H9 (cell line): ENCODE results near the gene CLDN16. TPM values are rescaled to one million over a fixed set of nuclear protein-coding genes. Genes with fewer than 3 reads are reported as not detected.

Experiments used
- DNase-seq: peaks from one replicate; pipeline ENCODE4 v3.0.0-alpha.2; 2017
- H2AFZ ChIP-seq: one replicate; pipeline ENCODE4 v1.6.1; 2013; ENCODE audit warnings: mild to moderate bottlenecking, low read length, control low read depth, moderate library complexity
- H2AK5ac ChIP-seq: 2 replicates; pipeline ENCODE4 v1.6.1; 2013; ENCODE audit warnings: low read length, control low read depth, mixed read lengths; ENCODE audit not compliant: insufficient read length
- H2BK120ac ChIP-seq: one replicate; pipeline ENCODE4 v1.6.1; 2013; ENCODE audit warnings: low read depth, mild to moderate bottlenecking, low read length, control low read depth, inconsistent platforms; ENCODE audit not compliant: poor library complexity, severe bottlenecking
- H2BK12ac ChIP-seq: 2 replicates; pipeline ENCODE4 v1.6.1; 2013; ENCODE audit warnings: low read length, control low read depth, mixed read lengths, low read depth; ENCODE audit not compliant: insufficient read length
- H2BK15ac ChIP-seq: 2 replicates; pipeline ENCODE4 v1.6.1; 2013; ENCODE audit warnings: low read depth, low read length, control low read depth
- H2BK20ac ChIP-seq: one replicate; pipeline ENCODE4 v1.6.1; 2013; ENCODE audit warnings: low read depth, mild to moderate bottlenecking, low read length, control low read depth, inconsistent platforms; ENCODE audit not compliant: poor library complexity, severe bottlenecking
- H2BK5ac ChIP-seq: 2 replicates; pipeline ENCODE4 v1.6.1; 2013; ENCODE audit warnings: low read length, control low read depth, mixed read lengths; ENCODE audit not compliant: insufficient read length
- H3K14ac ChIP-seq: 2 replicates; pipeline ENCODE4 v1.6.1; 2013; ENCODE audit warnings: low read length, control low read depth; ENCODE audit not compliant: insufficient read depth
- H3K18ac ChIP-seq: 2 replicates; pipeline ENCODE4 v1.6.1; 2013; ENCODE audit warnings: low read depth, mild to moderate bottlenecking, mixed read lengths, low read length, control low read depth; ENCODE audit not compliant: insufficient read length
- H3K23ac ChIP-seq: 2 replicates; pipeline ENCODE4 v1.6.1; 2013; ENCODE audit warnings: low read length, control low read depth, mixed read lengths, low read depth; ENCODE audit not compliant: insufficient read length
- H3K23me2 ChIP-seq: 2 replicates; pipeline ENCODE4 v1.6.1; 2013; ENCODE audit warnings: low read depth, mild to moderate bottlenecking, mixed read lengths, low read length, control low read depth; ENCODE audit not compliant: insufficient read length, poor library complexity, severe bottlenecking
- H3K27ac ChIP-seq: 2 replicates; pipeline ENCODE4 v1.5.1; 2013; ENCODE audit warnings: low read length, control low read depth, mixed read lengths, low read depth; ENCODE audit not compliant: insufficient read length
- H3K27me3 ChIP-seq: 2 replicates; pipeline ENCODE4 v1.6.1; 2013; ENCODE audit warnings: low read length, control low read depth, inconsistent platforms; ENCODE audit not compliant: insufficient read depth
- H3K4ac ChIP-seq: 2 replicates; pipeline ENCODE4 v1.6.1; 2013; ENCODE audit warnings: low read depth, mild to moderate bottlenecking, control low read depth, inconsistent platforms, low read length, moderate library complexity
- H3K4me1 ChIP-seq: 2 replicates; pipeline ENCODE4 v1.6.1; 2013; ENCODE audit warnings: low read length, control low read depth, inconsistent platforms; ENCODE audit not compliant: insufficient read depth
- H3K4me2 ChIP-seq: 2 replicates; pipeline ENCODE4 v1.6.1; 2013; ENCODE audit warnings: low read length, control low read depth, mixed read lengths; ENCODE audit not compliant: insufficient read length, insufficient read depth
- H3K56ac ChIP-seq: 2 replicates; pipeline ENCODE4 v1.6.1; 2013; ENCODE audit warnings: low read depth, mild to moderate bottlenecking, mixed read lengths, low read length, control low read depth; ENCODE audit not compliant: insufficient read length
- H3K79me1 ChIP-seq: 2 replicates; pipeline ENCODE4 v1.6.1; 2013; ENCODE audit warnings: low read depth, mild to moderate bottlenecking, moderate library complexity, low read length, control low read depth, inconsistent platforms; ENCODE audit not compliant: insufficient read depth, poor library complexity, severe bottlenecking
- H3K79me2 ChIP-seq: 2 replicates; pipeline ENCODE4 v1.6.1; 2013; ENCODE audit warnings: low read length, control low read depth, inconsistent platforms; ENCODE audit not compliant: insufficient read depth
- H3K9ac ChIP-seq: 2 replicates; pipeline ENCODE4 v1.6.1; 2013; ENCODE audit warnings: low read length, control low read depth, mixed read lengths; ENCODE audit not compliant: insufficient read length; ENCODE audit errors: extremely low read depth
- H3K9me3 ChIP-seq: one replicate; pipeline ENCODE4 v1.6.1; 2013; ENCODE audit warnings: low read depth, low read length, inconsistent platforms; ENCODE audit not compliant: control insufficient read depth
- H3T11ph ChIP-seq: one replicate; pipeline ENCODE4 v1.6.1; 2013; ENCODE audit warnings: mild to moderate bottlenecking, low read length, control low read depth, inconsistent platforms
- H4K20me1 ChIP-seq: one replicate; pipeline ENCODE4 v1.6.1; 2013; ENCODE audit not compliant: control insufficient read depth, insufficient read length, insufficient read depth
- H4K5ac ChIP-seq: 2 replicates; pipeline ENCODE4 v1.6.1; 2013; ENCODE audit warnings: low read depth, mild to moderate bottlenecking, mixed read lengths, low read length, control low read depth; ENCODE audit not compliant: insufficient read length
- H4K8ac ChIP-seq: replicated peaks from 2 replicates; pipeline ENCODE4 v1.6.1; 2013; ENCODE audit warnings: low read length, control low read depth, mixed read lengths, low read depth; ENCODE audit not compliant: insufficient read length
- H4K91ac ChIP-seq: 2 replicates; pipeline ENCODE4 v1.6.1; 2013; ENCODE audit warnings: low read depth, mild to moderate bottlenecking, moderate library complexity, mixed read lengths, low read length, control low read depth; ENCODE audit not compliant: insufficient read length
- H3K27ac Mint-ChIP-seq, 3 experiments: 2 replicates in 2 of 3; 3 replicates in 1 of 3; pipeline ENCODE4 v1.8.0; 2020 to 2021; ENCODE audit warnings: mixed read lengths in 3 of 3, mild to moderate bottlenecking in 1 of 3, moderate library complexity in 1 of 3
- H3K27me3 Mint-ChIP-seq: 2 replicates; pipeline ENCODE4 v1.8.0; 2021; ENCODE audit warnings: low read depth, mild to moderate bottlenecking, moderate library complexity, mixed read lengths
- H3K36me3 Mint-ChIP-seq, 3 experiments: 2 replicates in 2 of 3; 3 replicates in 1 of 3; pipeline ENCODE4 v1.8.0; 2020 to 2021; ENCODE audit warnings: low read depth in 3 of 3, mixed read lengths in 3 of 3; ENCODE audit not compliant: insufficient read depth in 1 of 3
- H3K4me1 Mint-ChIP-seq, 2 experiments: 2 replicates each; pipeline ENCODE4 v1.8.0; 2020; ENCODE audit warnings: mixed read lengths in 2 of 2
- H3K4me3 Mint-ChIP-seq, 2 experiments: 2 replicates in 1 of 2; 3 replicates in 1 of 2; pipeline ENCODE4 v1.8.0; 2020 to 2021; ENCODE audit warnings: mild to moderate bottlenecking in 2 of 2, mixed read lengths in 2 of 2, moderate library complexity in 1 of 2
- H3K9me3 Mint-ChIP-seq, 2 experiments: 2 replicates in 1 of 2; 3 replicates in 1 of 2; pipeline ENCODE4 v1.8.0; 2020; ENCODE audit warnings: mild to moderate bottlenecking in 2 of 2, mixed read lengths in 2 of 2, moderate library complexity in 1 of 2
- WGBS: extraction: QIAGEN DNeasy Blood & Tissue Kit; methylation state at CpG from one replicate; pipeline ENCODE4 v1.1.7; 2013; ENCODE audit warnings: missing lambda C conversion rate, low lambda C conversion rate, mixed read lengths; ENCODE audit not compliant: insufficient read length; ENCODE audit errors: extremely low coverage; 5-methylcytosine and 5-hydroxymethylcytosine counted together
- total RNA-seq: library from RNA; stranded (reverse); gene quantifications from 2 replicates; pipeline ENCODE4 v1.2.1, GENCODE V29; 2021
- TF ChIP-seq, protein P1 (sequence below): fragments of 200-600 bp; sonication (generic); conservative IDR thresholded peaks from 3 replicates; pipeline ENCODE4 v1.8.0; 2021; ENCODE audit warnings: antibody characterized with exemption, mild to moderate bottlenecking

Gene CLDN16
- total RNA-seq, 1 experiment from 2014 or later, result not detected

DNA sequence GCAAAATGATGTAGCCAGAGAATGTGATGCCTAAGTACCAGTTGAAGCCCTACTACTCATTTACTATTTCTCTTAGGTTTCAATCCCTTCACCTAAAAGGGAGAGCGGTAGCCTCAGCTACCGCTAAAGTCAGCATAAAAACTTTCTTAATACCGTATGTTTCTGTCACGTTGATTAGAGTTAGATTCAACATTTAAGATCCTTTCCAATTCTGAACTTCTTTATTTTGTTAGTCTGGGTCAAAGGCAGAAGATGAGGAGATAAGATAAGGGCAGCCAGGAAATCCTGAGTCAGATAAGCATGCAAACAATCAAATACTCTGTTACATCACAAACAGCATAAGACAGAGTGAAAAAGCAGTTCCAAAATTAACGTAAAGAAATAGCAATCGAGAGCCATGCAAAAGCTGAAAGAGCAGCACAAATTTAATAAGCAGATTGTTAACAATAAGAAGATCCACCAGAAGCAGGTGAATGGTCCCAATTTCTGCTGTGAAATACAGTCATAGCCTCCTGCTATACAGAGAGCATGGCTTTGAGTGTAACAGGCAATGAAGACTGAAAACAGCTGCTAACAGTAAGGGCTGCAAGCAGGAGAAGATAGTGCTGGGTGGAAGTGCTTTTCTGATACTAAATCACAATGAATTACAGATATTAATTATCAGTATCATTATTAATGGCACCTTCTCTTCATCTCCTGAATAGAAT is 58.8 kb downstream of the CLDN16 start:
- Histone ChIP-seq H3K4me1 (no peaks in the 10 kb centered on the region), H3K18ac (no peak overlapping the region), H3K9me3 (no peaks in the 10 kb centered on the region), H2BK5ac (no peak overlapping the region), H2BK120ac (no peak overlapping the region), H3K27ac (no peak overlapping the region), H3K79me1 (no peaks in the 10 kb centered on the region), H2AK5ac (no peak overlapping the region), H3K23me2 (no peaks in the 10 kb centered on the region), H4K91ac (no peak overlapping the region), H2BK20ac (no peak overlapping the region), H3K23ac (no peak overlapping the region), H3K56ac (no peak overlapping the region), H4K20me1 (no peaks in the 10 kb centered on the region), H3T11ph (no peak overlapping the region), H4K8ac (no peak overlapping the region), H2BK15ac (no peak overlapping the region), H3K79me2 (no peaks in the 10 kb centered on the region), H3K14ac (no peak overlapping the region), H3K9ac (no peak overlapping the region), H2BK12ac (no peak overlapping the region), H3K4ac (no peak overlapping the region), H4K5ac (no peak overlapping the region), H3K4me2 (no peak overlapping the region), H2AFZ (no peak overlapping the region), H3K27me3 (no peaks in the 10 kb centered on the region)
- Mint-ChIP-seq H3K36me3 (no peaks in the 10 kb centered on the region), H3K4me3 (no peak overlapping the region), H3K4me1 (no peaks in the 10 kb centered on the region), H3K27ac (no peak overlapping the region), H3K9me3 (no peaks in the 10 kb centered on the region), H3K27me3 (no peaks in the 10 kb centered on the region)
- no CpG with 5 or more reads among the region's 6 CpGs for WGBS
- DNase-seq, result no peak
- TF ChIP-seq, protein P1, sequence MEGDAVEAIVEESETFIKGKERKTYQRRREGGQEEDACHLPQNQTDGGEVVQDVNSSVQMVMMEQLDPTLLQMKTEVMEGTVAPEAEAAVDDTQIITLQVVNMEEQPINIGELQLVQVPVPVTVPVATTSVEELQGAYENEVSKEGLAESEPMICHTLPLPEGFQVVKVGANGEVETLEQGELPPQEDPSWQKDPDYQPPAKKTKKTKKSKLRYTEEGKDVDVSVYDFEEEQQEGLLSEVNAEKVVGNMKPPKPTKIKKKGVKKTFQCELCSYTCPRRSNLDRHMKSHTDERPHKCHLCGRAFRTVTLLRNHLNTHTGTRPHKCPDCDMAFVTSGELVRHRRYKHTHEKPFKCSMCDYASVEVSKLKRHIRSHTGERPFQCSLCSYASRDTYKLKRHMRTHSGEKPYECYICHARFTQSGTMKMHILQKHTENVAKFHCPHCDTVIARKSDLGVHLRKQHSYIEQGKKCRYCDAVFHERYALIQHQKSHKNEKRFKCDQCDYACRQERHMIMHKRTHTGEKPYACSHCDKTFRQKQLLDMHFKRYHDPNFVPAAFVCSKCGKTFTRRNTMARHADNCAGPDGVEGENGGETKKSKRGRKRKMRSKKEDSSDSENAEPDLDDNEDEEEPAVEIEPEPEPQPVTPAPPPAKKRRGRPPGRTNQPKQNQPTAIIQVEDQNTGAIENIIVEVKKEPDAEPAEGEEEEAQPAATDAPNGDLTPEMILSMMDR, result no peak
